ENCODE data around the gene EXOSC3. TPM values are rescaled to one million over a fixed set of nuclear protein-coding genes. Genes with fewer than 3 reads are reported as not detected.
"Not testable (repeated sequence)": the region's sequence is repeated elsewhere in the genome, so short reads cannot be mapped to it uniquely, and the experiment has no call there.

Gene EXOSC3
- total RNA-seq, 2 donors from 2014 or later, result 27.4 to 51.1 TPM

DNA sequence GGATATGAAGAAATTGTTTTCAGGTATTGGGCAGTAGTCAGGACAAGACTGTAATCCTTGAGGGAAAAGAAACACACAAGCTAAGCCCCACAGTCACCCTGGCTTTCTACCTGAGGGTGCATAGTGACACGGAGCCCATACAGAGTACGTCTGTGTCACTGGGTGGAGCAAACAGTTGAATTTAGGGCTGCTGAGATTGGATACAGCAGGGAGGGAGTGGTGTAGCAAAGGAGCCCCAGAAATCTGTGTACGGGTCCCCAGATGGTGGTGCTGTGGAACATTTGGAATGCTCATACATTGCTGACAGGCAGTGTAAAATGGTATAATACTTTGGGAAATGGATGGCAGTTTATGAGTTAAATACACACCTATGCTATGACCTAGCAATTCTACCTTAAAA is 26.1 kb downstream of the EXOSC3 start:
- no peak for DNase-seq
- Histone ChIP-seq H3K27me3 (no peaks in the 10 kb centered on the region), H3K27ac (no peak overlapping the region), H3K9me3 (no peaks in the 10 kb centered on the region), H3K4me3 (no peak overlapping the region), H3K4me1 (peaks cover 4% of the 10 kb centered on the region), H3K36me3 (no peaks in the 10 kb centered on the region), H3K9ac (ENCODE audit: low read depth in 2 of 2, low read length in 2 of 2) (no peak overlapping the region)
- intact Hi-C loops (cut with DNase I), result loop anchor here (10.0 kb wide), 2 partner anchors 146 to 174 kb away; partner anchors contain the start of gene SLC25A51
- TF ChIP-seq, protein P1, sequence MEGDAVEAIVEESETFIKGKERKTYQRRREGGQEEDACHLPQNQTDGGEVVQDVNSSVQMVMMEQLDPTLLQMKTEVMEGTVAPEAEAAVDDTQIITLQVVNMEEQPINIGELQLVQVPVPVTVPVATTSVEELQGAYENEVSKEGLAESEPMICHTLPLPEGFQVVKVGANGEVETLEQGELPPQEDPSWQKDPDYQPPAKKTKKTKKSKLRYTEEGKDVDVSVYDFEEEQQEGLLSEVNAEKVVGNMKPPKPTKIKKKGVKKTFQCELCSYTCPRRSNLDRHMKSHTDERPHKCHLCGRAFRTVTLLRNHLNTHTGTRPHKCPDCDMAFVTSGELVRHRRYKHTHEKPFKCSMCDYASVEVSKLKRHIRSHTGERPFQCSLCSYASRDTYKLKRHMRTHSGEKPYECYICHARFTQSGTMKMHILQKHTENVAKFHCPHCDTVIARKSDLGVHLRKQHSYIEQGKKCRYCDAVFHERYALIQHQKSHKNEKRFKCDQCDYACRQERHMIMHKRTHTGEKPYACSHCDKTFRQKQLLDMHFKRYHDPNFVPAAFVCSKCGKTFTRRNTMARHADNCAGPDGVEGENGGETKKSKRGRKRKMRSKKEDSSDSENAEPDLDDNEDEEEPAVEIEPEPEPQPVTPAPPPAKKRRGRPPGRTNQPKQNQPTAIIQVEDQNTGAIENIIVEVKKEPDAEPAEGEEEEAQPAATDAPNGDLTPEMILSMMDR (IDR thresholded peaks at IDR 0.05), result no peak

DNA sequence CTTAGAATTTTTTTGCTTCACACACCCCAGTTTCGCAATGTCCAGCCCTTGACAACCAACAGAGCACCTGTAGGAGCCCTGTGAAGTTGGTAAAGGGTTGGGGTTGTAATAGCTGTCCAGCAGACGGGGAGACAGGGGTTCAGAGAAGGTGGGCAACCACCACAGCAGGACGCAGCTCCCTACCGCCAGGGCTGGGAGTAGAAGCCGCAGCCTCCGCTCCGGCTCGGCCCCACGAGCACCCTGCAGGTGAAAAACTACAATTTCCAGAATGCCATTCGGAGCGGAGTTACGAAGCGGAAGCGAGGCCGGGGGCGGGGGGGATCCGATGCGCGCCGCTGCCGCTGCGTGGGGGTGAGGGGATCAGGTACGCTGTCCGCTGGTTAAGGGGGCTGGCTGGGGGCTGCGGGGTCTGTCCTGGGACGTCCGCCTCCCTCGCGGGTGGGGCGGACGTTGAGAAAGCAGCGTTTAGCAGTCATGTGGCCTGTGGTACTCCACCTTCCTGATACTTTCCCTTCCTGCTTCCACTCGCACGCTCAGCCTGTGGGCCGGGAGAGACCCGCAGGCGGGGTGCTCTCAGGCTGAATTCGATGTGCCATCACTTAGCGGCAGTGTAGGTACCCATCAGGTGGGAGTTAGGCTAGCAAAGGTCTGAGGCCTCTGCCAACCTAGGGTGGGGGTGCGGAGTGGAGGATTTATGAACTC is 31.2 kb downstream of the EXOSC3 start, which contains the start of gene TRMT10B:
TRMT10B (plus strand) TSS at position 317 of the 702 bp plus-strand sequence. CDS start 8,127 bp downstream, outside the sequence.
- Histone ChIP-seq H3K9ac (ENCODE audit: low read depth in 2 of 2, low read length in 2 of 2) (peak within 1 kb of the TSS; percentile 75 to 91), H3K9me3 (no peaks in the 10 kb centered on the region), H3K4me1 (peaks cover 4% of the 10 kb centered on the region), H3K36me3 (no peaks in the 10 kb centered on the region), H3K27me3 (no peaks in the 10 kb centered on the region), H3K4me3 (peak within 1 kb of the TSS; percentile 89), H3K27ac (peak within 1 kb of the TSS; percentile 42)
- DNase-seq, result peak; percentile 67
- TF ChIP-seq, protein P1 (IDR thresholded peaks at IDR 0.05), result no peak
- intact Hi-C loops (cut with DNase I), result loop anchor here (10.0 kb wide), 2 partner anchors 151 to 169 kb away; partner anchors contain the start of gene SLC25A51

DNA sequence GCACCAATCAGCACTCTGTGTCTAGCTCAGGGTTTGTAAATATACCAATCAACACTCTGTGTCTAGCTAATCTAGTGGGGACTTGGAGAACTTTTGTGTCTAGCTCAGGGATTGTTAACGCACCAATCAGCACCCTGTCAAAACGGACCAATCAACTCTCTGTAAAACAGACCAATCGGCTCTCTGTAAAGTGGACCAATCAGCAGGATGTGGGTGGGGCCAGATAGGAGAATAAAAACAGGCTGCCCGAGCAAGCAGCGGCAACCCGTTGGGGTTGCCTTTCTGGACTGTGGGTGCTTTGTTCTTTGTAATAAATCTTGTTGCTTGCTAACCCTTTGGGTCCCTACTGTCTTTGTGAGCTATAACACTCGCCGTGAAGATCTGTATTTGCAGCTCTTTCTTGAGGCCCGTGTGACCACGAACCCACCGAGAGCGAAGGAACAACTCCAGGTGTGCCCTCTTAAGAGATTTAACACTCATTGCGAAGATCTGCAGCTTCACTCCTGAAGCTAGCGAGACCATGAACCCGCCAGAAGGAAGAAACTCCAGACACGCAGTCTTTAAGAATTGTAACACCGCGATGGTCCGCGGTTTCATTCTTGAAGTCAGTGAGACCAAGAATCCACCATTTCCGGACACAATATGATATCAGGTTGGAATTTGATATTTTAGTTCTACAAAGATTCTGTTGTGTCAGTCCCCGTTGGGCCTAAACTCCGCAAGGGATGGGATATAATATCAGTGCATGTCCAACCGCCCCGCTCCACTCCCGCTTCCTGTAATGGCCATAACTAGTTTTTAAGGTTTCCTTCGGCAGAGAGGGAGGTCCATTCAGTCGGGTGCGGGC is 32.0 kb downstream of the EXOSC3 start:
- H3K9me3 ChIP-seq, result no peaks in the 10 kb centered on the region
- DNase-seq, result no peak
- no peak overlapping the region for H3K9ac ChIP-seq (ENCODE audit: low read depth in 2 of 2, low read length in 2 of 2)
- peak overlapping the region; percentile 89 for H3K4me3 ChIP-seq
- H3K27me3 ChIP-seq, result no peaks in the 10 kb centered on the region
- H3K36me3 ChIP-seq, result no peaks in the 10 kb centered on the region
- intact Hi-C loops (cut with DNase I), result loop anchor here (10.0 kb wide), 2 partner anchors 152 to 168 kb away; partner anchors contain the start of gene SLC25A51
- peaks cover 4% of the 10 kb centered on the region for H3K4me1 ChIP-seq
- no peak overlapping the region for H3K27ac ChIP-seq
- TF ChIP-seq, protein P1 (IDR thresholded peaks at IDR 0.05), result no peak

DNA sequence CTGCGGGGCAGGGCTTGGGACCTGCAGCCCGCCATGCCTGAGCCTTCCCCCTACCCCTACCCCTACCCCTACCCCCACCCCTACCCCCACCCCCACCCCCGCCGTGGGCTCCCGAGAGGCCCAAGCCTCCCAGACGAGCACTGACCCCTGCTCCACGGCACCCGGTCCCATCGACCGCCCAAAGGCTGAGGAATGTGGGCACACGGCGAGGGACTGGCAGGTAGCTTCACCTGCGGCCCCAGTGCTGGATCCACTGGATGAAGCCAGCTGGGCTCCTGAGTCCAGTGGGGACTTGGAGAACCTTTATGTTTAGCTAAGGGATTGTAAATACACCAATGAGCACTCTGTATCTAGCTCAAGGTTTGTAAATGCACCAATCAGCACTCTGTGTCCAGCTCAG is 32.8 kb downstream of the EXOSC3 start:
- not testable (repeated sequence) for H3K9ac ChIP-seq (ENCODE audit: low read depth in 2 of 2, low read length in 2 of 2); H3K27ac ChIP-seq; H3K27me3 ChIP-seq; H3K4me1 ChIP-seq; H3K9me3 ChIP-seq; DNase-seq; H3K4me3 ChIP-seq; H3K36me3 ChIP-seq
- intact Hi-C loops (cut with DNase I), result loop anchor here (10.0 kb wide), 2 partner anchors 153 to 167 kb away; partner anchors contain the start of gene SLC25A51

DNA sequence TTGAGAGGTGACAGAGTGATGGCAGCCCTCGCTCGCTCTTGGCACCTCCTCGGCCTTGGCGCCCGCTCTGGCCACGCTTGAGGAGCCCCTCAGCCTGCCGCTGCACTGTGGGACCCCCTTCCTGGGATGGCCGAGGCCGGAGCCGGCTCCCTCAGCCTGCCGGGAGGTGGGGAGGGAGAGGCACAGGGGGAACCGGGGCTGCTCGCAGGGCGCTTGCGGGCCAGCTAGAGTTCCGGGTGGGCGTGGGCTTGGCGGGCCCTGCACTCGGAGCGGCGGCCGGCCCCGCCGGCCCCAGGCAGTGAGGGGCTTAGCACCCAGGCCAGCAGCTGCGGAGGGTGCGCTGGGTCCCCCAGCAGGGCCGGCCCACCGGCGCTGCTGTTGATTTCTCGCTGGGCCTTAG is 33.2 kb downstream of the EXOSC3 start:
- H3K4me3 ChIP-seq; H3K9me3 ChIP-seq; H3K27ac ChIP-seq; H3K36me3 ChIP-seq; H3K27me3 ChIP-seq; DNase-seq; H3K4me1 ChIP-seq; H3K9ac ChIP-seq (ENCODE audit: low read depth in 2 of 2, low read length in 2 of 2): not testable (repeated sequence)
- intact Hi-C loops (cut with DNase I), result loop anchor here (10.0 kb wide), 2 partner anchors 153 to 167 kb away; partner anchors contain the start of gene SLC25A51

DNA sequence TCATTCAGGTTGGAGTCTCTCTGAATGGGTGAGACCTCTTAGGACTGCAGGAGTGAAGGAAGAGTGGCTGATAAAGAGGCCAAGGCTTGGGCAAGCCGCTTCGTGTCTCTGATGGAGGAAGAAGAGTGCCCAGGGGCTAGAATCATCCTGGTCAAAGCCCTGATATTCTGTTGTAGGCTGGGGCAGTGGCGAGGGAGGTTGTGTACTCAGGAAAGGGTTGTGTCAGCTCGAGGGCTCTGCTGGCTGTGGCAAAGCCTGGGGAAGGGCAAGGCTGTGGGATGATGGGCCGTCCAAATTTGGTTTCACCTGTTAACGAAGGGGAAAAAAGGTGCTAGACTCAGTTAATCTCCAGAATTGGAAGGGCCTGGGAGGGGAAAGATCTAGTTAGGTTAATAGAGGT is 33.7 kb downstream of the EXOSC3 start:
- intact Hi-C loops (cut with DNase I), result loop anchor here (10.0 kb wide), 2 partner anchors 154 to 166 kb away; partner anchors contain the start of gene SLC25A51
- Histone ChIP-seq H3K36me3 (no peaks in the 10 kb centered on the region), H3K9ac (ENCODE audit: low read depth in 2 of 2, low read length in 2 of 2) (no peak overlapping the region), H3K9me3 (no peaks in the 10 kb centered on the region), H3K4me1 (peaks cover 4% of the 10 kb centered on the region), H3K4me3 (no peak overlapping the region), H3K27ac (no peak overlapping the region), H3K27me3 (no peaks in the 10 kb centered on the region)
- DNase-seq, result no peak
- TF ChIP-seq, protein P1 (IDR thresholded peaks at IDR 0.05), result no peak
